HepG2 (cell line): ENCODE data around the gene JPT2. TPM values are rescaled to one million over a fixed set of nuclear protein-coding genes. Genes with fewer than 3 reads are reported as not detected.

Experiments used
- ATAC-seq: fragments of 200-7000 bp; cut with Tn5 transposase; 3 replicates; pipeline ENCODE4 v1.9.1; 2020; ENCODE audit warnings: mild to moderate bottlenecking, moderate library complexity
- BruUV-seq: library from RNA; stranded (reverse); fragments of 400-500 nt; replicated peaks from 2 replicates; lab custom pipeline; 2021; lab: Mats Ljungman, UMichigan
- CTCF ChIA-PET: fragments of 300-600 bp; formaldehyde crosslinking; extraction: SDS; loops from one replicate; lab custom pipeline; 2021; ENCODE audit warnings: low total read pairs, inconsistent platforms, low intra/inter-chr PET ratio; lab: Yijun Ruan, JAX
- POLR2A ChIA-PET: fragments of 350-600 bp; sonication (Branson Sonifier 250); formaldehyde crosslinking; loops from one replicate; lab custom pipeline; 2020; ENCODE audit warnings: antibody characterized with exemption, inconsistent platforms; lab: Yijun Ruan, JAX
- DNase-seq: peaks from one replicate; pipeline ENCODE4 v3.0.0-alpha.2; 2015; ENCODE audit warnings: low spot score
- FAIRE-seq: peaks from 3 replicates; lab custom pipeline; 2011; peaks lifted over from hg19 to GRCh38; lab: Jason Lieb, UNC
- H2AFZ ChIP-seq: one replicate; pipeline ENCODE4 v1.6.1; 2011; ENCODE audit warnings: low read length, inconsistent platforms
- H3K27ac ChIP-seq: fragments of 300-600 bp; 3 replicates; pipeline ENCODE4 v1.8.0; 2011; ENCODE audit warnings: mixed run types, mild to moderate bottlenecking, mixed read lengths, low read length, inconsistent platforms; ENCODE audit not compliant: insufficient read depth; ENCODE audit errors: extremely low read length
- H3K27me3 ChIP-seq, 2 experiments: fragments of 200-600 bp in 1 of 2; 2 replicates in 1 of 2; 3 replicates in 1 of 2; pipeline versions ENCODE4 v1.6.0 to v1.8.0; 2011; ENCODE audit warnings: low read length in 2 of 2, mild to moderate bottlenecking in 2 of 2, moderate library complexity in 2 of 2, inconsistent platforms in 1 of 2; ENCODE audit not compliant: insufficient read depth in 2 of 2, control insufficient read depth in 1 of 2
- H3K36me3 ChIP-seq, 2 experiments: fragments of 200-600 bp in 1 of 2; replicated peaks in 1 of 2; 2 replicates in 1 of 2; 3 replicates in 1 of 2; pipeline versions ENCODE4 v1.5.1 to v1.8.0; 2011; ENCODE audit warnings: low read length in 2 of 2, inconsistent platforms in 1 of 2; ENCODE audit not compliant: insufficient read depth in 2 of 2, control insufficient read depth in 1 of 2
- H3K4me1 ChIP-seq: 2 replicates; pipeline ENCODE4 v1.5.1; 2012; ENCODE audit warnings: low read length, inconsistent platforms; ENCODE audit not compliant: insufficient read depth
- H3K4me2 ChIP-seq: 2 replicates; pipeline ENCODE4 v1.6.0; 2011; ENCODE audit warnings: low read depth, low read length, inconsistent platforms
- H3K4me3 ChIP-seq, 3 experiments: fragments of 200-600 bp in 1 of 3; sonication (generic), shearing (Covaris generic) in 1 of 3; replicated peaks in 1 of 3; 2 replicates each; pipeline ENCODE4 v1.5.1; 2011 to 2016; ENCODE audit warnings: low read length in 3 of 3, inconsistent platforms in 2 of 3, low read depth in 2 of 3, mild to moderate bottlenecking in 2 of 3, control low read depth in 1 of 3, mixed read lengths in 1 of 3; ENCODE audit not compliant: insufficient read depth in 1 of 3
- H3K79me2 ChIP-seq: one replicate; pipeline ENCODE4 v1.6.1; 2011; ENCODE audit warnings: low read length, inconsistent platforms; ENCODE audit not compliant: insufficient read depth
- H3K9ac ChIP-seq: 2 replicates; pipeline ENCODE4 v1.6.0; 2011; ENCODE audit warnings: mild to moderate bottlenecking, low read depth, low read length, inconsistent platforms; ENCODE audit not compliant: insufficient read depth
- H3K9me3 ChIP-seq: 2 replicates; pipeline ENCODE4 v1.5.1; 2012; ENCODE audit warnings: mild to moderate bottlenecking, low read length
- H4K20me1 ChIP-seq: 2 replicates; pipeline ENCODE4 v1.6.0; 2011; ENCODE audit warnings: inconsistent platforms, mild to moderate bottlenecking, low read length, moderate library complexity; ENCODE audit not compliant: insufficient read depth
- DNMT3B ChIP-seq: conservative IDR thresholded peaks from 2 replicates; pipeline ENCODE4 v1.6.1; 2016; ENCODE audit warnings: missing biosample characterization, control low read depth
- HCFC1 ChIP-seq: fragments of 150-350 bp; IDR thresholded peaks from 2 replicates; pipeline ENCODE4 v1.6.1; 2014; ENCODE audit warnings: low read depth, low read length
- RXRB ChIP-seq: IDR thresholded peaks from 2 replicates; pipeline ENCODE4 v1.6.1; 2016; ENCODE audit warnings: borderline replicate concordance, missing genetic modification reagents, missing compliant biosample characterization
- SIX4 ChIP-seq: sonication (generic); formaldehyde crosslinking; IDR thresholded peaks from 2 replicates; pipeline ENCODE4 v1.4.0; 2020; ENCODE audit warnings: missing genetic modification reagents
- TCF7 ChIP-seq: sonication (generic); IDR thresholded peaks from 2 replicates; pipeline ENCODE4 v1.6.1; 2016; ENCODE audit warnings: antibody characterized with exemption, low read depth
- TEAD2 ChIP-seq: sonication (generic); formaldehyde crosslinking; IDR thresholded peaks from 2 replicates; pipeline ENCODE4 v1.9.0; 2021; ENCODE audit warnings: missing genetic modification reagents
- ZNF552 ChIP-seq: sonication (generic); formaldehyde crosslinking; IDR thresholded peaks from 2 replicates; pipeline ENCODE4 v1.9.0; 2022; ENCODE audit warnings: missing genetic modification reagents, mild to moderate bottlenecking, borderline replicate concordance
- ZZZ3 ChIP-seq: sonication (generic); formaldehyde crosslinking; IDR thresholded peaks from 2 replicates; pipeline ENCODE4 v1.4.0; 2020; ENCODE audit warnings: missing genetic modification reagents, mild to moderate bottlenecking, borderline replicate concordance
- WGBS: methylation state at CpG from one replicate; pipeline ENCODE4 v1.1.6; 2017; ENCODE audit warnings: low lambda C conversion rate; 5-methylcytosine and 5-hydroxymethylcytosine counted together
- in situ Hi-C: cut with HindIII; loops from 2 replicates; pipeline ENCODE4 v1.10.0; 2017; ENCODE audit warnings: low pct_unique_long_range_greater_than_20kb; ENCODE audit not compliant: extremely low pct_ligation_motif_present
- intact Hi-C: fragments of 100-400 bp; cut with micrococcal nuclease; formaldehyde crosslinking; loops from one replicate; pipeline ENCODE4 v1.10.0; 2022; ENCODE audit not compliant: unreplicated experiment
- polyA plus RNA-seq, 8 experiments: library from polyadenylated mRNA; depleted of rRNA in 3 of 8; stranded (reverse) in 7 of 8; unstranded in 1 of 8; fragments of >200 nt; fragmentation: Illumina TruSeq in 4 of 8; extraction: Trizol in 4 of 8; gene quantifications; 2 replicates each; pipeline versions ENCODE4 v1.2.1 to v1.2.3, GENCODE V29; 2011 to 2016; ENCODE audit warnings: low read depth in 4 of 8, missing spikeins in 1 of 8, mixed read lengths in 1 of 8; ENCODE audit not compliant: insufficient read depth in 1 of 8
- total RNA-seq, 5 experiments: library from RNA; depleted of rRNA; stranded (reverse); fragments of >200 nt; fragmentation: Illumina TruSeq; extraction: Trizol; gene quantifications; 2 replicates each; pipeline ENCODE4 v1.2.3, GENCODE V29; 2016; ENCODE audit warnings: low read depth in 1 of 5
- TF ChIP-seq, protein P1 (sequence below), 2 experiments: IDR thresholded peaks; 2 replicates each; pipeline ENCODE4 v1.6.1; 2011 to 2012; ENCODE audit warnings: low read length in 2 of 2, borderline replicate concordance in 1 of 2, low read depth in 1 of 2, mild to moderate bottlenecking in 1 of 2, moderate library complexity in 1 of 2
- TF ChIP-seq, protein P2 (sequence below): sonication (generic); formaldehyde crosslinking; IDR thresholded peaks from 2 replicates; pipeline ENCODE4 v1.8.1; 2023; ENCODE audit warnings: mild to moderate bottlenecking, moderate library complexity, missing genetic modification reagents
- TF ChIP-seq, protein P3 (sequence below), 2 experiments: sonication (generic) in 1 of 2; formaldehyde crosslinking in 1 of 2; IDR thresholded peaks; 2 replicates each; pipeline versions ENCODE4 v1.6.1 to v1.9.0; 2014 to 2022; ENCODE audit warnings: antibody characterized with exemption in 1 of 2, borderline replicate concordance in 1 of 2, inconsistent platforms in 1 of 2, low read depth in 1 of 2, missing genetic modification reagents in 1 of 2
- TF ChIP-seq, protein P4 (sequence below): sonication (generic); formaldehyde crosslinking; IDR thresholded peaks from 2 replicates; pipeline ENCODE4 v1.8.1; 2023; ENCODE audit warnings: missing genetic modification reagents, mild to moderate bottlenecking, borderline replicate concordance

JPT2 gene
- total and polyA plus RNA-seq, 2 of the 13 experiments (the other 11 are each of a cell fraction or from before 2014, with no cell fraction given), result 53.5 to 89.4 TPM

DNA sequence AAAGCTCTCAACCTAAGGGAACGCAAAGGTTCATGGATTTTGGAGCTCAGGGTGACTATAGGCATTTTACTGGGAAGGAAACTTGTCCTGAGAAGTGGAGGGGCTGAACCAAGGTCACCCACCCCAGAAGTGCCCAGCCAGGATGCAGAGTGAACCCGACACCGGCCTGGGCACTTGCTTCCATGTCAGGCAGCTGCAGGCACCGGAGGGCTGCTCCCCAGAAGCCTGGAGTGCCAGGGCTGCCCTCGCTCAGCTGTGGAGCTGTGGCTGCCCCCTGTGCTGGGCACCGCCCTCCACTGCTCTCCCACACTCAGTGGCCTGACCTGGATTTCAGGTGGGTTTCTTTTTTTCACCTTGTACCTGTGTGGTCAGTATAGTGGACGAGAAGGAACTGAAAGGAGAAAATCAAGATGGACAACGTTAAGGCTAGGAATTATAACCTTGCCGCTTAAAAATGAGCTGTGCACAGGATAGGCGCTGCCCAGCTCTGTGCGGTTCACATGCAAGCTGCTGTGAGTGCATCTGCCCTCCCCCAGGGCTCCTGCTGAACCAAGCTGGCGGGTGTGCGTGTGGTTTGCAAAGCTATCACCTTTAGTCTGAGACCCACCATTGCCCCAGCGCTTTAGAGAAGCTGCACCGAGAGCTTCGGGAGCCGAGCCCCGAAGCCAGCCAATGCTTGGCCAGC lies 30.1 kb downstream of the JPT2 start:
- no peaks in the 10 kb centered on the region for H3K9me3 ChIP-seq
- no TSS peak for BruUV-seq
- no peak for ATAC-seq
- H3K4me3 ChIP-seq, result peak overlapping the region in 2 of 3 experiments; percentile 84 to 99; a peak in 3 of 6 replicates
- H3K27ac ChIP-seq, result no peak overlapping the region
- FAIRE-seq, result no peak
- H3K36me3 ChIP-seq, result 0 out of 5 replicates have a peak, but pooled peaks cover 0 to 5% of the 10 kb centered on the region in 2 experiments
- POLR2A ChIA-PET, result interaction anchor here (1.2 to 3.9 kb wide), 2 partner anchors 30 to 64 kb away, joined by 3 to 37 read pairs; partner anchors contain the start of genes EME2, JPT2 and MRPS34
- DNase-seq, result no peak
- in situ Hi-C loops (no loop called here), intact Hi-C loops (loop anchor here (10.0 kb wide), 1 partner anchor 93 kb away; the partner anchor contains the start of genes CRAMP1 and IFT140)
- CTCF ChIA-PET, result no interaction called here
- H2AFZ ChIP-seq, result no peak overlapping the region
- H4K20me1 ChIP-seq, result peaks cover 18% of the 10 kb centered on the region
- no peaks in the 10 kb centered on the region; a peak in 1 of 5 replicates for H3K27me3 ChIP-seq
- H3K4me1 ChIP-seq, result peaks cover 53% of the 10 kb centered on the region
- peaks cover 58% of the 10 kb centered on the region for H3K79me2 ChIP-seq
- H3K9ac ChIP-seq, result peak overlapping the region; percentile 97; the same call in 1 of the 2 replicates
- peak overlapping the region; percentile 96 for H3K4me2 ChIP-seq
- whole genome bisulfite sequencing, result 93% methylated on average over 13 of the region's 18 CpGs
- TF ChIP-seq, protein P1, sequence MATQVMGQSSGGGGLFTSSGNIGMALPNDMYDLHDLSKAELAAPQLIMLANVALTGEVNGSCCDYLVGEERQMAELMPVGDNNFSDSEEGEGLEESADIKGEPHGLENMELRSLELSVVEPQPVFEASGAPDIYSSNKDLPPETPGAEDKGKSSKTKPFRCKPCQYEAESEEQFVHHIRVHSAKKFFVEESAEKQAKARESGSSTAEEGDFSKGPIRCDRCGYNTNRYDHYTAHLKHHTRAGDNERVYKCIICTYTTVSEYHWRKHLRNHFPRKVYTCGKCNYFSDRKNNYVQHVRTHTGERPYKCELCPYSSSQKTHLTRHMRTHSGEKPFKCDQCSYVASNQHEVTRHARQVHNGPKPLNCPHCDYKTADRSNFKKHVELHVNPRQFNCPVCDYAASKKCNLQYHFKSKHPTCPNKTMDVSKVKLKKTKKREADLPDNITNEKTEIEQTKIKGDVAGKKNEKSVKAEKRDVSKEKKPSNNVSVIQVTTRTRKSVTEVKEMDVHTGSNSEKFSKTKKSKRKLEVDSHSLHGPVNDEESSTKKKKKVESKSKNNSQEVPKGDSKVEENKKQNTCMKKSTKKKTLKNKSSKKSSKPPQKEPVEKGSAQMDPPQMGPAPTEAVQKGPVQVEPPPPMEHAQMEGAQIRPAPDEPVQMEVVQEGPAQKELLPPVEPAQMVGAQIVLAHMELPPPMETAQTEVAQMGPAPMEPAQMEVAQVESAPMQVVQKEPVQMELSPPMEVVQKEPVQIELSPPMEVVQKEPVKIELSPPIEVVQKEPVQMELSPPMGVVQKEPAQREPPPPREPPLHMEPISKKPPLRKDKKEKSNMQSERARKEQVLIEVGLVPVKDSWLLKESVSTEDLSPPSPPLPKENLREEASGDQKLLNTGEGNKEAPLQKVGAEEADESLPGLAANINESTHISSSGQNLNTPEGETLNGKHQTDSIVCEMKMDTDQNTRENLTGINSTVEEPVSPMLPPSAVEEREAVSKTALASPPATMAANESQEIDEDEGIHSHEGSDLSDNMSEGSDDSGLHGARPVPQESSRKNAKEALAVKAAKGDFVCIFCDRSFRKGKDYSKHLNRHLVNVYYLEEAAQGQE (IDR thresholded peaks at IDR 0.05; ENCODE audit: borderline replicate concordance in 1 of 2, low read depth in 1 of 2, low read length in 2 of 2), result no peak
- TF ChIP-seq, protein P2, sequence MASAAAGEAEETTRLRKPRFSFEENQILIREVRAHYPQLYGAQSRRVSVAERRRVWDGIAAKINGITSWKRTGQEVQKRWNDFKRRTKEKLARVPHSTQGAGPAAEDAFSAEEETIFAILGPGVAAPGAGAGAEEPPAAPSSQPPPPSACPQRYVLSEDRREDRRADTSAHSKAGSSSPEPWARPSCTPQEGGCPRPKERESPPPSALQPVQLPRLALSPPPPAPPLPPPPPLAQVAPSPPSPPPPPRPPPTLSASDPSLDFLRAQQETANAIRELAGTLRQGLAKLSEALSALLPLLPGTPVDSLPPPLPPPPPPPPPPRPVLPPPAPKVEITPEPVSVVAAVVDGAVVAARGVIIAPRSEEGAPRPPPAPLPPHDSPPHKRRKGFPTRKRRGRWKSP (CRISPR knock-in tag), result no peak
- TF ChIP-seq, protein P3, sequence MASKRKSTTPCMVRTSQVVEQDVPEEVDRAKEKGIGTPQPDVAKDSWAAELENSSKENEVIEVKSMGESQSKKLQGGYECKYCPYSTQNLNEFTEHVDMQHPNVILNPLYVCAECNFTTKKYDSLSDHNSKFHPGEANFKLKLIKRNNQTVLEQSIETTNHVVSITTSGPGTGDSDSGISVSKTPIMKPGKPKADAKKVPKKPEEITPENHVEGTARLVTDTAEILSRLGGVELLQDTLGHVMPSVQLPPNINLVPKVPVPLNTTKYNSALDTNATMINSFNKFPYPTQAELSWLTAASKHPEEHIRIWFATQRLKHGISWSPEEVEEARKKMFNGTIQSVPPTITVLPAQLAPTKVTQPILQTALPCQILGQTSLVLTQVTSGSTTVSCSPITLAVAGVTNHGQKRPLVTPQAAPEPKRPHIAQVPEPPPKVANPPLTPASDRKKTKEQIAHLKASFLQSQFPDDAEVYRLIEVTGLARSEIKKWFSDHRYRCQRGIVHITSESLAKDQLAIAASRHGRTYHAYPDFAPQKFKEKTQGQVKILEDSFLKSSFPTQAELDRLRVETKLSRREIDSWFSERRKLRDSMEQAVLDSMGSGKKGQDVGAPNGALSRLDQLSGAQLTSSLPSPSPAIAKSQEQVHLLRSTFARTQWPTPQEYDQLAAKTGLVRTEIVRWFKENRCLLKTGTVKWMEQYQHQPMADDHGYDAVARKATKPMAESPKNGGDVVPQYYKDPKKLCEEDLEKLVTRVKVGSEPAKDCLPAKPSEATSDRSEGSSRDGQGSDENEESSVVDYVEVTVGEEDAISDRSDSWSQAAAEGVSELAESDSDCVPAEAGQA (IDR thresholded peaks at IDR 0.05; ENCODE audit: low read depth), result no peak
- TF ChIP-seq, protein P3 (CRISPR knock-in tag; IDR thresholded peaks at IDR 0.05; ENCODE audit: borderline replicate concordance), result no peak
- TF ChIP-seq DNMT3B (no peak), TCF7 (no peak), ZZZ3 (CRISPR knock-in tag) (no peak), SIX4 (CRISPR knock-in tag) (no peak), HCFC1 (no peak), ZNF552 (CRISPR knock-in tag) (no peak), TEAD2 (CRISPR knock-in tag) (no peak), RXRB (no peak)
- TF ChIP-seq, protein P4, sequence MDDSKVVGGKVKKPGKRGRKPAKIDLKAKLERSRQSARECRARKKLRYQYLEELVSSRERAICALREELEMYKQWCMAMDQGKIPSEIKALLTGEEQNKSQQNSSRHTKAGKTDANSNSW (CRISPR knock-in tag), result no peak
